Endodermal cell (in vitro differentiated cells): ENCODE measurements around the gene HDAC4. TPM values are rescaled to one million over a fixed set of nuclear protein-coding genes. Genes with fewer than 3 reads are reported as not detected.

Source experiments
- DNase-seq: peaks from one replicate; pipeline ENCODE4 v3.0.0-alpha.2; 2017
- H3K27ac ChIP-seq: 2 replicates; pipeline ENCODE4 v1.5.1; 2013; ENCODE audit warnings: mild to moderate bottlenecking, low read depth, low read length, moderate library complexity
- H3K27me3 ChIP-seq: 2 replicates; pipeline ENCODE4 v1.6.1; 2013; ENCODE audit warnings: mild to moderate bottlenecking, low read length, moderate library complexity; ENCODE audit not compliant: insufficient read depth, control insufficient read depth, poor library complexity, severe bottlenecking
- H3K36me3 ChIP-seq: 2 replicates; pipeline ENCODE4 v1.7.0; 2013; ENCODE audit warnings: mild to moderate bottlenecking, low read length, moderate library complexity; ENCODE audit not compliant: control insufficient read depth, insufficient read depth
- H3K4me1 ChIP-seq: one replicate; pipeline ENCODE4 v1.7.0; 2013; ENCODE audit warnings: low read length; ENCODE audit not compliant: control insufficient read depth, insufficient read depth
- H3K4me3 ChIP-seq: 2 replicates; pipeline ENCODE4 v1.5.1; 2013; ENCODE audit warnings: mild to moderate bottlenecking, low read length, moderate library complexity
- H3K9ac ChIP-seq: 2 replicates; pipeline ENCODE4 v1.6.1; 2013; ENCODE audit warnings: mild to moderate bottlenecking, low read length, moderate library complexity; ENCODE audit not compliant: poor library complexity, severe bottlenecking; ENCODE audit errors: extremely low read depth
- H3K9me3 ChIP-seq: 2 replicates; pipeline ENCODE4 v1.6.1; 2013; ENCODE audit warnings: mild to moderate bottlenecking, low read length, moderate library complexity; ENCODE audit not compliant: control insufficient read depth
- H3K27ac Mint-ChIP-seq: 2 replicates; pipeline ENCODE4 v1.8.0; 2020; ENCODE audit warnings: mixed read lengths
- H3K27me3 Mint-ChIP-seq: 2 replicates; pipeline ENCODE4 v1.8.0; 2021; ENCODE audit warnings: mild to moderate bottlenecking, mixed read lengths; ENCODE audit not compliant: insufficient read depth
- H3K36me3 Mint-ChIP-seq: 2 replicates; pipeline ENCODE4 v1.8.0; 2020; ENCODE audit warnings: low read depth, mixed read lengths
- H3K4me1 Mint-ChIP-seq: 2 replicates; pipeline ENCODE4 v1.8.0; 2020; ENCODE audit warnings: mixed read lengths
- H3K4me3 Mint-ChIP-seq: 2 replicates; pipeline ENCODE4 v1.8.0; 2020; ENCODE audit warnings: mild to moderate bottlenecking, moderate library complexity, mixed read lengths
- H3K9me3 Mint-ChIP-seq: 2 replicates; pipeline ENCODE4 v1.8.0; 2020; ENCODE audit warnings: mild to moderate bottlenecking, mixed read lengths
- WGBS, 2 experiments: methylation state at CpG; one replicate each; pipeline versions ENCODE4 v1.1.5 to v1.1.7; 2013; ENCODE audit warnings: missing lambda C conversion rate in 2 of 2, mixed read lengths in 1 of 2; ENCODE audit not compliant: insufficient coverage in 1 of 2, insufficient read length in 1 of 2; 5-methylcytosine and 5-hydroxymethylcytosine counted together
- total RNA-seq, 2 donors: library from RNA; stranded (reverse); fragmentation: NEBNext Ultra II Directional in 1 of 2; extraction: Animal tissue kit (Norgen Biotek cat#: 25700) in 1 of 2; gene quantifications; 2 replicates in 1 of 2; 3 replicates in 1 of 2; pipeline ENCODE4 v1.2.1, GENCODE V29; 2021
- TF ChIP-seq, protein P1 (sequence below): fragments of 200-600 bp; sonication (generic); conservative IDR thresholded peaks from 2 replicates; pipeline ENCODE4 v1.5.0; 2021; ENCODE audit warnings: antibody characterized with exemption, mild to moderate bottlenecking

The HDAC4 gene
- total RNA-seq, 2 donors from 2014 or later = 45.7 to 51.2 TPM

DNA sequence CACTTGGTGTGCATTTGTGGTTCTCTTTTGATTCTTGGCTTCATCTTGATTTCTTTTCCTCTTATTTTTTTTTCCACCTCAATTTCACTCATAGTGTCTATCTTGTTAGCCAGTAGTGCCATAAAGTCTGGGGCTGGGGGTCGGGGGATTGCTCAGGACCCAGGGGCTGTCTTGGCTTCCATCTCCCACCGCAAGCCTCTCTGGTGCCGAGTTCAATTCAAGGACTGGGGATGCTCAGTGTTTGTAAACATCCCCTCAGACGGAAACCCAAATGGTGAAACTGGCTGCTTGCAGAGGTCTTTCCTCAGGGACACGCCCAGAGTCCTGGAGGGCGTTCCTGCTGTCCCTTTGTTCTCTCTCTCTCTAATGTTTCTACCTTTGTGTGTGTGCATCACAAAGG is 379.6 kb downstream of the HDAC4 start:
- Histone ChIP-seq H3K9me3 (no peaks in the 10 kb centered on the region), H3K36me3 (no peaks in the 10 kb centered on the region), H3K4me1 (no peaks in the 10 kb centered on the region), H3K9ac (no peak overlapping the region), H3K4me3 (no peak overlapping the region), H3K27ac (no peak overlapping the region), H3K27me3 (no peaks in the 10 kb centered on the region)
- WGBS, 2 experiments = 89 to 97% methylated on average over 5 to 6 of the region's 6 CpGs
- DNase-seq = no peak
- no peaks in the 10 kb centered on the region for H3K27me3 Mint-ChIP-seq
- H3K4me3 Mint-ChIP-seq = no peak overlapping the region
- H3K36me3 Mint-ChIP-seq = no peaks in the 10 kb centered on the region
- no peaks in the 10 kb centered on the region for H3K4me1 Mint-ChIP-seq
- TF ChIP-seq, protein P1, sequence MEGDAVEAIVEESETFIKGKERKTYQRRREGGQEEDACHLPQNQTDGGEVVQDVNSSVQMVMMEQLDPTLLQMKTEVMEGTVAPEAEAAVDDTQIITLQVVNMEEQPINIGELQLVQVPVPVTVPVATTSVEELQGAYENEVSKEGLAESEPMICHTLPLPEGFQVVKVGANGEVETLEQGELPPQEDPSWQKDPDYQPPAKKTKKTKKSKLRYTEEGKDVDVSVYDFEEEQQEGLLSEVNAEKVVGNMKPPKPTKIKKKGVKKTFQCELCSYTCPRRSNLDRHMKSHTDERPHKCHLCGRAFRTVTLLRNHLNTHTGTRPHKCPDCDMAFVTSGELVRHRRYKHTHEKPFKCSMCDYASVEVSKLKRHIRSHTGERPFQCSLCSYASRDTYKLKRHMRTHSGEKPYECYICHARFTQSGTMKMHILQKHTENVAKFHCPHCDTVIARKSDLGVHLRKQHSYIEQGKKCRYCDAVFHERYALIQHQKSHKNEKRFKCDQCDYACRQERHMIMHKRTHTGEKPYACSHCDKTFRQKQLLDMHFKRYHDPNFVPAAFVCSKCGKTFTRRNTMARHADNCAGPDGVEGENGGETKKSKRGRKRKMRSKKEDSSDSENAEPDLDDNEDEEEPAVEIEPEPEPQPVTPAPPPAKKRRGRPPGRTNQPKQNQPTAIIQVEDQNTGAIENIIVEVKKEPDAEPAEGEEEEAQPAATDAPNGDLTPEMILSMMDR = no peak
- H3K27ac Mint-ChIP-seq = no peak overlapping the region
- no peaks in the 10 kb centered on the region for H3K9me3 Mint-ChIP-seq

DNA sequence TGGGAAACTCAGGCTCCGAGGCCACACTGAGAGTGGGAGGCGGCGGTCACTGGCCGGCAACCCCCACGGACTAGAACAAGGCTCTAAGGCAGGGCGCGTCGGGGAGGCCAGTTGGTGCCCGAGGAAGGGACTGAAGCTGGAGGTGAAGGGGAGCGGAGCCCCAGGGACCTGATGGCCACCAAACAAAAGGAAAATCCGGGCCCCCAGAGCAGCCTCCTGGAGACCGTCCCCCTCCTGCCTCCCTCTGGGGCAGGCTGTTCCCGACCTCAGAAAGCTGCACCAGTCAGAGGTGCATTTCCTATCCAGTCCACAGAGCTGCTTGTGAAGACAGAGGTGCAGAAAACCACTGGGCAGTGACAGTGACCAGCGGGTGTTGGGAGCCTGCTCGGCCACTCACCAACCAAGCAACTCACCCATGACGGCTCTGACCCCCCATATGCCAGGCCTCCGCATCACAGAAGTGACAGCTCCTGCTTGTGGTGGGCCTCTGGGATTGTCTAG is 380.2 kb downstream of the HDAC4 start:
- no peak for DNase-seq
- Histone ChIP-seq H3K36me3 (no peaks in the 10 kb centered on the region), H3K4me1 (no peaks in the 10 kb centered on the region), H3K27ac (no peak overlapping the region), H3K4me3 (no peak overlapping the region), H3K9me3 (no peaks in the 10 kb centered on the region), H3K9ac (no peak overlapping the region), H3K27me3 (no peaks in the 10 kb centered on the region)
- H3K4me3 Mint-ChIP-seq = no peak overlapping the region
- H3K36me3 Mint-ChIP-seq = no peaks in the 10 kb centered on the region
- no peak overlapping the region for H3K27ac Mint-ChIP-seq
- no peaks in the 10 kb centered on the region for H3K9me3 Mint-ChIP-seq
- TF ChIP-seq, protein P1 = no peak
- H3K4me1 Mint-ChIP-seq = no peaks in the 10 kb centered on the region
- no peaks in the 10 kb centered on the region for H3K27me3 Mint-ChIP-seq
- 90 to 100% methylated on average over 2 to 17 of the region's 17 CpGs for WGBS, 2 experiments

DNA sequence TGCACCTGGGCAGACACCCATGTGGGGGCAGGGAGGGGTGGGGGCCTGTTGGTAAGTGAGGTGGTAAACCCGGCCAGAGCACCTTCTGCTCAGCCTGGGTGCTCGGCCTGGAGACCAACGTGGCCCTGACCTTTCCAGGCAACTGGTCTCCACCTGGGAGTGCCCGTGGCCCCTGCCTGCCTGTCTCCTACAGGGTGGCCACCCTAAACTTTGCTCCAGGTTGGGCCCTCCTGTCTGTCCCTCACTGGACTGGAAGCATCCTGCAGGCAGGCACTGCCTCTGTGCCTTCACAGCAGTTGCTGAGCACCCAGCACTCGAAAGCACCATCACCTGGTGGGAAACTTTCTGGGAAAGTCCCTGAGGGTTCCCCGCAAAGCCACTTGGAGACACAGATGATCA is 381.6 kb downstream of the HDAC4 start:
- H3K9me3 ChIP-seq = no peaks in the 10 kb centered on the region
- H3K4me1 Mint-ChIP-seq = no peaks in the 10 kb centered on the region
- no peak overlapping the region for H3K4me3 Mint-ChIP-seq
- no peaks in the 10 kb centered on the region for H3K36me3 Mint-ChIP-seq
- no peak overlapping the region for H3K27ac Mint-ChIP-seq
- H3K27me3 ChIP-seq = no peaks in the 10 kb centered on the region
- no peaks in the 10 kb centered on the region for H3K4me1 ChIP-seq
- H3K27me3 Mint-ChIP-seq = no peaks in the 10 kb centered on the region
- no peak overlapping the region for H3K9ac ChIP-seq
- 90 to 96% methylated on average over 4 to 6 of the region's 6 CpGs for WGBS, 2 experiments
- TF ChIP-seq, protein P1 = no peak
- peak; percentile 38 for DNase-seq
- no peaks in the 10 kb centered on the region for H3K9me3 Mint-ChIP-seq
- no peak overlapping the region for H3K27ac ChIP-seq
- no peak overlapping the region for H3K4me3 ChIP-seq
- H3K36me3 ChIP-seq = no peaks in the 10 kb centered on the region
